Stimulated activated CD8-positive, alpha-beta memory T cell treated with anti-CD3 and anti-CD28 coated beads, Interleukin-2, amount 100 ng/mL, for 1 hour (primary cell): ENCODE data around the gene CCIN.
"Not testable (repeated sequence)": the region's sequence is repeated elsewhere in the genome, so short reads cannot be mapped to it uniquely, and the experiment has no call there.

ENCODE experiments used
- DNase-seq, 2 donors: peaks; one replicate each; pipeline ENCODE4 v3.0.0-alpha.2; 2020; ENCODE audit warnings: low read depth in 2 of 2

CCIN gene

DNA sequence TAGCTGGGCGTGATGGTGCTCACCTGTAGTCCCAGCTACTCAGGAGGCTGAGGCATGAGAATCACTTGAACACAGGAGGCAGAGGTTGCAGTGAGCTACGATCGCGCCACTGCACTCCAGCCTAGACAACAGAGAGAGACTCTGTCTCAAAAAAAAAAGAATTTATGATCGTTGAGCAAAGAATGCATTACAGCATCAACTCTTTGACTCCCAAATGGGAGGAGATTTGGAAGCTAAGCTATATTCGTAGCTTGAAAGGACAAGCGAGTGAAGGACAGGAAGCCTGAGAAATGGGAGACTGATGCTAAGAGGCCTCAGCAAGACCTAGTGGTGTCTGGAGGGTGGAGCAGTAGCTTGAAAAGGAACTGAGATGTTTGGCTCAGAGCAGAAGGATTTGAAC is 10.3 kb upstream of the CCIN start:
- DNase-seq, result no peak

DNA sequence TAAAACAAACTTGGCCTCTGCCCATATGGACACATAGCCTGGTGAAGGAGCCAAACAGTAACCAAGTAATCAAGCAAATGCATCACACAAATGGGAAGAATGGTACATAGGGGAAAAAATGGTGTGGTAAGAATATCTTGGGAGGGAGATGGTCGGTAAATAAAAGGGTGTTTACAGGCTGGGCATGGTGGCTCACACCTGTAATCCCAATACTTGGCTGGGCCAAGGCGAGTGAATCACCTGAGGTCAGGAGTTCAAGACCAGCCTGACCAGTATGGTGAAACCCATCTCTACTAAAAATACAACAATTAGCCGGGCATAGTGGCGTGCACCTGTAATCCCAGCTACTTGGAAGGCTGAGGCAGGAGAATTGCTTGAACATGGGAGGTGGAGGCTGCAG is 9.7 kb upstream of the CCIN start:
- DNase-seq, result not testable (repeated sequence)

DNA sequence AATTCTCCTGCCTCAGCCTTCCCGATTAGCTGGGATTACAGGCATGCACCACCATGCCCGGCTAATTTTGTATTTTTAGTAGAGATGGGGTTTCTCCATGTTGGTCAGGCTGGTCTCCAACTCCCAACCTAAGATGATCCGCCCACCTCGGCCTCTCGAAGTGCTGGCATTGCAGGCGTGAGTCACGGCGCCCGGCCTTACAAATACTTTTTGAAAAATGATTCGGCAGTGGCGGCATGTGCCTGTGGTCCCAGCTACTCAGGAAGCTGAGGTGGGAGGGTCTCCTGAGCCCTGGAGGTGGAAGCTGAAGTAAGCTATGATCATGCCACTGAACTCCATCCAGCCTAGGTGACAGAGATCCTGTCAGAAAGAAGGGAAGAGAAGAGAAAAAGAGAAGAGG is 9.1 kb upstream of the CCIN start:
- not testable (repeated sequence) for DNase-seq

DNA sequence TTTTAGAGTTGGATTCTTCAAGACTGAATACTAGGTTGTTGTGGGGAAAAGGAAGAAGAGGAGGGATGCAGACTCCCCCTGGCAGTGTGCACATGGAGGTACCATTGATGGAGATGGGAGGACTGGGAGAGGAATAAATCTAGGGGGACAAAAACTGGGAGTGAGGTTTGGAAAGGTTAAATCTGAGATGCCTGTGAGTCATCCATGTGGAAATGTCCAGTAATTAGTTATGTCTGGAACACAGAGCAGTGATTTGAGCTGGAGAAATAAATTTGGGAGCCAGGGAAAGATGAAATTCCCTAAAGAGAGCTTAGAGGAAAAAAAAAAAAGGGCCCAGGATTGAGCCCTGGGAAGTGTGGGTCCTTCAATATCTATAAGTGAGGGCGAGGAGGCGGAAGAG is 8.0 kb upstream of the CCIN start:
- DNase-seq, result no peak

DNA sequence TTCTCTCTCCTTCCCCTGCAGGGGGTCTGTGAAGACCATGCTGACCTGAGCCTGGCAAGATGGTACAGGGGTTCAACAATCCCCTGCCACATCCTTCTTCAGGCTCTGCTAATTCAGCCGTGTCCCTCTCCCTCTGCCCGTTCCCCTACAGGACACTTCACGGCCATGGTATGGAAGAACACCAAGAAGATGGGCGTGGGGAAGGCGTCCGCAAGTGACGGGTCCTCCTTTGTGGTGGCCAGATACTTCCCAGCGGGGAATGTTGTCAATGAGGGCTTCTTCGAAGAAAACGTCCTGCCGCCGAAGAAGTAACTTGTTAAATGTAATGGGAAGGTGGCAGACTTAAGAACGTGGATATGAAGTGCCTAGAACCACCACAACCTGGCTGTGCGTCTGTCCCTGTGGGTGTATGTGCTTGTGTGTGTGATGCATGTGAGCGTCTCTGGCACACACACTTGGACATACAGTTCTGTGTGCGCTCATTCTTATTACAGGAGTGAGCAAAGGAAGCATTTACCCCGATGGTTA is 6.9 kb upstream of the CCIN start:
- no peak for DNase-seq

DNA sequence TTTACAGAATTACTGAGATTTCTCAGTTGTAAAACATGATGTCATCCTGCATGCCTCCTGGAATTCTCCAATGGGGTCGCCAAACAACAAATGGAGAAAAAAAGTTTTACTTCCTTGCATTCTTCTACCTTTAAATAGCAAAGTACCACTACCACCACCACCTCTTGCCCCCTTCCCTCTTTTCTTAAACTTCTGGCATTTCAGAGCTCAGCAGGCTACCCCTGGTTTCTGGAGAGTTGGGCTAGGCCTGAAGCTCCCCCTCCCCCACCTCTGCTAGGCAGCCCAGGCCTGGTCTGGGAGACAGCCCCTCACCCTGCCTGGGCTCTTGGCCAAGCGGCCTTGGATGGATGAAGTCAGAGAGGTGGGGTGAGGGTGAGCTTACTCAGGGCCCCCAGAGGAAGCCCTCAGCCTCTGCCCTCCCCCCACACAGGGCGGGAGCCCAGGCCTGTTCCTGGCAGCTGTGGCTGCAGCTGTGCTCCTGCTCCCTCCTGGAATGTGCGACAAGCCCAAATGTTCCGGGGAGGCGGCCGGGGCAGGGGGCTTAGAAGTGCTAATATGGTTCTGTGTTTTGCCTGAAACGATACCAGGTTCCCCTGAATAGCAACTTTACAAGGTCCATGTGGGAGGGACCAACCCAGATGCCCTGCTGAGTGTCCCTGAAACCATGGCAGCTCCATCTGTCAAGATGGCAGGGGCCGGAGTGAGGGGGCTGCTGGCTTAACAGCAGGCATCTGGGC is 6.0 kb upstream of the CCIN start:
- DNase-seq, result no peak

DNA sequence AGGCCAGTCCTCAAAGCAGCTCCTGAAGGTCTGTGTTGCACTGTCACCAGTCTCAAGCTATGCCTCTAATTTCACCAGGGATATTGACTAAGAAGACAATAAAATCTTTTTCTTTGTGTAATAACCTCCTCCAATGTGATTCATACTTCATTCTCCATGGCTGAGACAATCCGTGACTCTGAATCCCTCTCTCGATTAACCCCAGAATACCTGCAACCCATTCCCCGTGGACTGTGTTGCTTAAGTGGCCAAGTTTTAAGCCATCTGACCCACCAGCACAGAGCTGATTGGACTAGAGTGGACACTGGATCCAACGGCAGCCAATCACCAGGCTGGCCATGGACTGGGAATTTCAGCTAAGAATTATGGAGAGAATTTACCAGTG is 5.4 kb upstream of the CCIN start:
- DNase-seq, result no peak

DNA sequence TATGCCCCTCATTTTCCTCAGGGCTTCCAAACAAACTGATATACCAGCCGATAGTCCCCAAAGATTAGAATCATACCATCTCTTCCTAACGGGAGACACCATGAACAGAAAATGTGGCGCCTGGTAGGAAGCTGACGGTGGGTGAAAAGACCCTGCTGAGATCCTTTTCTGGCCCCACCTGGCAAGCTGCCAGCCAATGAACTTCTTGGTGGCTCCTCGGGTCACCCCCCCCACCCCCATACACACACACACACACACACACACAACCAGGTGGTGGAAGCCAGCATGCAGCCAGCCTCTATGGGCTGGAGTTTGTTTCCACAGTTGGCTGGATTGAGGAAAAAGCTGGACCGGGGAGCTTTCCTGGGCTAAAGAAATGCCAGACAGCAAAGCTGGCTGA is 4.8 kb upstream of the CCIN start:
- no peak for DNase-seq

DNA sequence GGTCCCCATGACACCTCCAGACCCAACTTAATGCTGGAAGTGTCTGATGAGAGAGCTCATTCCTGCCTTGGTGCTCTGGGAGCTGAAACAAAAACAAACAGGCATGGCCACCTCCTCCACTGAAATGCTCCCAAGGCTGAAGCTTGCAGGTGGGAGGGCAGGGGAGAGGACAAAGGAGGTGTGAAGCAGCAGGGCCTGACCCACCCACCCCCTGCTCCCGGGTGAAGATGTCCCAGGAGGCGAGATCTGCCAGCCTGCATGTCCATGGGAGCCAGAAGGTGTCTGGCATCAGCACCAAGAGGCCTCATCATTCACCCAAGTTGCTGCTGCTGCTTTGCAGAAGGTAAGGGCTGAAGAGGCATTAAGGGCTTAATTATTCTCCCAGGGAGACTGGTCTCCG is 4.2 kb upstream of the CCIN start:
- no peak for DNase-seq

DNA sequence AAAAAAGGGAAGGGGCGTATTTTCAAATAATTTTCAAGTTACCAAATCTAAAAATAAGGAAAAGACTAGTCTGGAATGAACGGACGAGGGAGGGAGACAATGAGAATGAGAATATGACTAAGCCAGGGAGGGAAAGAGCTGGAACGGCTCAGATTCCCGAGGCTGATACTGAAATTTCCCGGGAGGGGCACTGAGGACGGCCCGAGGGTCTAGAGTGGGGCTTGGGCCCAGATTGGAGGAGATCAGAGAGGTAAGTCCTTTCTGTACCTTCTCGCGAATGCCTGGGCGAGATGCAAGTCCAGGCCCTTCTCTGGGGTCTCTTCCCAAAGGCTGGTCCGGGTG is 3.4 kb upstream of the CCIN start:
- DNase-seq, result no peak

DNA sequence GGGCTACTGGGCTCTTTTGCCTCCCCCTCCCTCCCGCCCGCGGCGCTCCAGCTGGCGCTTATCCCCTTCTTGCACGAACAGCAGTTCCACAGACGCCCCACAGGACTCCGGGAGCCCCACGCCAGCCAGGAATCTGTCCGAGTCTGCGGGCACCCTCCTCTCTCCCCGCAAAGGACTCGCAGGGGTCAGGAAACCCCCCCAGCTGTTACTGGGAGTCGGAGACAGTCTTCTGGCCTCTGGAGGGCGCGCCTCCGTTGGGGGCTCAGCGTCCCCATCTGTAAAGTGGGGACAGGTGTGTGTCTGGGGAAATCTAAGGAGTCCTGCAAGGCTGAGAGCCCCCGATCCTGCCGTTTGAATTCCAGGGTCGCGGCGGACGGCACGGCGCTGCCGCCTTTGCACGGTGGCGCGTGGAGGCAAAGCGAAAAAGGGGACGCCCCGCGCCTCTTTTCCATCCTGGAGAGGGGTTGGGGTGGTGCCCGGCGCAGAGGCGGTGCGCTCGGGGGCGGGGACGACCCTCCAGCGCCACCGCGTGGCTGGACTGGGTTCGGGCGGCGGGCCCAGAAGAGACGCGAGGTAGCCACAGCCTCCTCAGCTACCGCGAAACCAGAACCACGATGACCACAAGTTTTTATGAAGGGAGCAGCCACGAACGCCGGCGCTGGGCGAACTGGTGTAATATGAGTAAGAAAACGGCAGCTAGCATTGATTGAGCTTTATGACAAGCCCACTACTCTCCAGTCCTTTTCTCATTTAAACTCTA is 2.8 kb upstream of the CCIN start:
- DNase-seq, result peak; percentile 71

DNA sequence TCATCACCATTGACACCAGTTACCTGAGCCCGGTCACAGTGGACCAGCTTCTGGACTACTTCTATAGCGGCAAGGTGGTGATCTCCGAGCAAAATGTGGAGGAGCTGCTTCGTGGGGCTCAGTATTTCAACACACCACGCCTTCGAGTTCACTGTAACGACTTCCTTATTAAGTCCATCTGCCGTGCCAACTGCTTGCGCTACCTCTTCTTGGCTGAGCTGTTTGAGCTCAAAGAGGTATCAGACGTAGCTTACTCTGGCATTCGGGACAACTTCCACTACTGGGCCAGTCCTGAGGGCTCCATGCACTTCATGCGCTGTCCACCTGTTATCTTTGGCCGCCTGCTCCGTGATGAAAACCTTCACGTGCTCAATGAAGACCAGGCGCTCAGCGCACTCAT is 520 bp downstream of the CCIN start:
- DNase-seq, result no peak

DNA sequence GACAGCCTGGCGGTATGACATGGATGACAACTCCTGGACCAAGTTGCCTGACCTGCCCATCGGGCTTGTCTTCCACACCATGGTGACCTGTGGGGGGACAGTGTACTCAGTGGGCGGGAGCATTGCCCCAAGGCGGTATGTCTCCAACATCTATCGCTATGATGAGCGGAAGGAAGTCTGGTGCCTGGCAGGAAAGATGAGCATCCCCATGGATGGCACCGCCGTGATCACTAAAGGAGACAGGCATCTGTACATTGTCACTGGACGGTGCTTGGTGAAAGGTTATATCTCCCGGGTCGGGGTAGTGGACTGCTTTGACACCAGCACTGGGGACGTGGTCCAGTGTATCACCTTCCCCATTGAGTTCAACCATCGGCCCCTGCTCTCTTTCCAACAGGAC is 1.3 kb downstream of the CCIN start:
- DNase-seq, result no peak

DNA sequence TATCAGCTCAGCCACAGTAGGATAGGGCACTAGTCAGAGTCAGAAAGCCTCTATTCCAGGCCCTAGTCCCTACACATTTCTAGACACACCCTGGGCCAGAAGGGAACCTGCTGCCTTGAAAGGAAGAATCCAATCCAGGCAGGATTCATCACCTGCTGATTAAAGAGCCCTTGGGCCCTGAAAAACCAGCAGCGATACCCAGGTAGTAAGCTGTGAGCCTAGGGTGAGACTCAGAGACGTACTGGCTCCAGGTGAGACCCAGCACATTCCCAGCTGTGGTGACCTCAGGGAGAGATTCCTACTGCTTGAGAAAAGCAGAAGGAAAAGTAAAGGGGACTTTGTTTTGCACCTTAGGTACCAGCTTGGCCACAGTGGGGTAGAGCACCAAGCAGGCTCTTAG is 4.7 kb downstream of the CCIN start:
- no peak for DNase-seq

DNA sequence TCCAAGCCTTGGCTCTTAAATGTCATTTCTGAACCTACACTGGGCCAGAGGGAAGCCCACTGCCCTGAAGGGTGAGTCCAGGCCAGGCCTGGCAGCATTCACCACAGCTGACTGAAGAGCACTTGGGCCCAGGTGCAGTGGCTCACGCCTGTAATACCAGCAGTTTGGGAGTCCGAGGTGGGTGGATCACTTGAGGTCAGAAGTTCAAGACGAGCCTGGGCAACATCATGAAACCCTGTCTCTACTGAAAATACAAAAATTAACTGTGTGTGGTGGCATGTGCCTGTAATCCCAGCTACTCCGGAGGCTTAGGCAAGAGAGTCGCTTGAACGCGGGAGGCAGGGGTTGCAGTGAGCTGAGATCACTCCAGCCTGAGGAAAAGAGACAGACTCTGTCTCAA is 5.1 kb downstream of the CCIN start:
- DNase-seq, result no peak

DNA sequence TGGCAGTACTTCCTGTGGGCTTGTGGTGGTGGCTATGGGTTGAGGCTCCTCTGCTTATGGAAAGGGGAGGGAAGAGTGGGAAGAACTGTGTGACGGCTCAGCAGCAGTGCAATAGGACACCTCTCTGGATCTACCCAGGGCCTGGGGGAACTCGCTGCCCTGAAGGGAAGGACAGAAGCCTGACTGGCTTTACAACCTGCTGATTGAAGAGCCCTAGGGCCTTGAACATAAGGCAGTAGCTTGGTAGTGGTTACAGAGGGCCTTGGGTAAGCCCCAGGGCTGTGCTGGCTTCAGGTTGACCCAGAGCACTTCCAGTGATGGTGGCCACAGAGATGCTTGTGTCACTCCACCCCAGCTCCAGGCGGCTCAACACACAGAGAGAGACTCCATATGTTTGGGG is 5.5 kb downstream of the CCIN start:
- DNase-seq, result no peak

DNA sequence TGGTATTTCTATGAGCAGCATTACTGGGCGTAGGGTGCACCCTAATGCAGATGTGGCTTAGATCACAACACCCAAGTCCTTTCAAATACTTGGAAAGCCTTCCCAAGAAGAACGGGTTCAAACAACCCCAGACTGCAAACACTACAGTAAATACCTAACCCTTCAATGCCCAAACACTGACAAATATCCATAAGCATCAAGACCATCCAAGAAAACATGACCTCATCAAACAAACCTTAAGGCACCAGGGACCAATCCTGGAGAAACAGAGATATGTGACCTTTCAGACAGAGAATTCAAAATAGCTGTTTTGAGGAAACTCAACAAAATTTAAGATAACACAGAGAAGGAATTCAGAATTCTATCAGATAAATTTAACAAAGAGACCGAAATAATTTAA is 6.0 kb downstream of the CCIN start:
- DNase-seq, result not testable (repeated sequence)

DNA sequence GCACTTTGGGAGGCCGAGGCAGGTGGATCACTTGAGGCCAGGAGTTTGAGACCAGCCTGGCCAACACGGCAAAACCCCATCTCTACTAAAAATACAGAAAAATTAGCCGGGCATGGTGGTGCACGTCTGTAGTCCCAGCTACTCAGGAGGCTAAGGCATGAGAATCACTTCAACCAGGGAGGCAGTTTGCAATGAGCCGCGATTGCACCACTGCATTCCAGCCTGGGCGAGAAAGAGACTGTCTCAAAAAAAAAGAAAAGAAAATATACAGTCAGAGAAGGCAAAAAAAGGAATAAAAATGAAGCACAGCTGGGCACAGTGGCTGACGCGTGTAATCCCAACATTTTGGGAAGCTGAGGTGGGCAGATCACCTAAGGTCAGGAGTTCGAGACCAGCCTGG is 7.3 kb downstream of the CCIN start:
- DNase-seq, result not testable (repeated sequence)

DNA sequence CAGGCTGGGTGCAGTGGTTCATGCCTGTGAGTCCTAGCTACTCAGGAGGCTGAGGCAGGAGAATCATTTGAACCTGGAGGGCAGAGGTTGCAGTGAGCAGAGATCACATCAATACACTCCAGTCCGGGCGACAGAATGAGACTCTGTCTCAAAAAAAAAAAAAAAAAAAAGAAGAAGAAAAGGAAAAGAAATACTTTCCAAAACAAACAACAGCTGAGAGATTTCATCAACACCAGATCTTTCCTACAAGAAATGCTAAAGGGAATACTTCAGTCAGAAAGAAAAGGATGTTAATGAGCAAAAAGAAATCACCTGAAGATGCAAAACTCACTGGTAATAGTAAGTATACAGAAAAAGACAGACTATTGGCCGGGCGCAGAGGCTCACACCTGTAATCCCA is 8.4 kb downstream of the CCIN start:
- DNase-seq, result no peak

DNA sequence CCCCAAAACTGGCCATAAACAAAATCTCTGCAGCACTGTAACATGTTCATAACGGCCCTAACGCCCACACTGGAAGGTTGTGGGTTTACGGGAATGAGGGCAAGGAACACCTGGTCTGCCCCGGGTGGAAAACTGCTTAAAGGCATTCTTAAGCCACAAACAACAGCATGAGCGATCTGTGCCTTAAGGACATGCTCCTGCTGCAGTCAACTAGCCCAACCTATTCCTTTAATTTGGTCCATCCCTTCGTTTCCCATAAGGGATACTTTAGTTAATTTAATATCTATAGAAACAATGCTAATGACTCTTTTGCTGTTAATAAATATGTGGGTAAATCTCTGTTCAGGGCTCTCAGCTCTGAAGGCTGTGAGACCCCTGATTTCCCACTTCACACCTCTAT is 11.1 kb downstream of the CCIN start:
- not testable (repeated sequence) for DNase-seq

DNA sequence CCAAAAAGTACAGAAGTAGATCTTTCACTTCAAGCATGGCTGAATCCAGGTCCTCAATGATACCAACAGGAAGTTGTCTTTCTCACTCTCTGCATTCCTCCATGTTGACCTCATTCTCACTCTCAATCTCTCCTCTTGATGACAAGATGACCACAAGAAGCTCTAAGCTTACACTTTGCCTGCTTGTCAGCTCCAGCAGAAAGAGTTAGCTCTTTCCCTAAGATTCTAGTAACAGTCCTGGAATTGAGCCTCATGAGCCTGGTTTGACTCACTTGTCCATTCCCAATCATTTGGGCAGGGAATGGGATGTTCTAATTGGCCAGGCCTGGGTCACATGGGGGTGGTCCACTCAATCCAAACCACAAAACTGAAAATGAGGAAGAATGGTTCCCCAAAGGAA is 18.2 kb downstream of the CCIN start:
- DNase-seq, result no peak

DNA sequence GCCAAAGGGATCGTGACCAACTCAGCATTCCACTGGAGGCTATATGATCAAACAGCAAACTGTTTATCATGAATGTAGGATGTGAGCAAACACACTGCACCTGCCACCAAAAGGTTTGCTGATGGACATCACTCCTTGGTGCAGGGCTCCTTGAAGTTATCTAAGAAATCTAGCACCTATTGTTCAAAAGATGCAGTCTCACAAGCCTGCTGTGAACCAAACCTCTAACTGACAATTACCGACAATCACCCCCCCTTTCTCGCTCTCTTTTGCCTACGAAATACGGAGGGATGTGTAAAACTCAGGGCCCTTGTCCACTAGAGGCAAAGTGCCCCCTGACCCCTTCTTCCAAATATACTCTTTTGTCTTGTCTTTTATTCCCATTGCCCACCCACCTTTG is 19.0 kb downstream of the CCIN start:
- no peak for DNase-seq

DNA sequence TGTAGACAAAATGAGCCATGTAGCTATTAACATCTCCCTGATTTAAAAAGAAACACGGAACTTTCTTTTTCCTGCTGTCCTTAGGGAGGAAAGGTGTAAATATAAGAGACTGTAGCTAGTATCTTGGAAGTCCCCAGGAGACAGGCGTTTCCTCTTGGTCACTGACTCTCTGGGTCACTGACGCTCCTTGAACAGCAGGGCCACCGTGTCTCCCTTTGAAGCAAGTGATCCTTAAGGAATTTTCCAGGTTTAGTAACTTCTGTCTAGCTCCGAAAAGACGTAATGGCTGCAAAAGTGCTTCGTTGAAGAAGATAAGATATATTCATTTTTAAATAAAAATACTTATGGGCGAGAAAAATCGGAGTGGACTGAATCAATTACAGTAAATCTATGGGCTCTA is 20.8 kb downstream of the CCIN start:
- DNase-seq, result no peak
